ENCODE data around the gene CD4.

GRCh38 chr12:6778217-6778573 lies 11.1 kb upstream of the CD4 start:
- TF ChIP-seq, protein P1, sequence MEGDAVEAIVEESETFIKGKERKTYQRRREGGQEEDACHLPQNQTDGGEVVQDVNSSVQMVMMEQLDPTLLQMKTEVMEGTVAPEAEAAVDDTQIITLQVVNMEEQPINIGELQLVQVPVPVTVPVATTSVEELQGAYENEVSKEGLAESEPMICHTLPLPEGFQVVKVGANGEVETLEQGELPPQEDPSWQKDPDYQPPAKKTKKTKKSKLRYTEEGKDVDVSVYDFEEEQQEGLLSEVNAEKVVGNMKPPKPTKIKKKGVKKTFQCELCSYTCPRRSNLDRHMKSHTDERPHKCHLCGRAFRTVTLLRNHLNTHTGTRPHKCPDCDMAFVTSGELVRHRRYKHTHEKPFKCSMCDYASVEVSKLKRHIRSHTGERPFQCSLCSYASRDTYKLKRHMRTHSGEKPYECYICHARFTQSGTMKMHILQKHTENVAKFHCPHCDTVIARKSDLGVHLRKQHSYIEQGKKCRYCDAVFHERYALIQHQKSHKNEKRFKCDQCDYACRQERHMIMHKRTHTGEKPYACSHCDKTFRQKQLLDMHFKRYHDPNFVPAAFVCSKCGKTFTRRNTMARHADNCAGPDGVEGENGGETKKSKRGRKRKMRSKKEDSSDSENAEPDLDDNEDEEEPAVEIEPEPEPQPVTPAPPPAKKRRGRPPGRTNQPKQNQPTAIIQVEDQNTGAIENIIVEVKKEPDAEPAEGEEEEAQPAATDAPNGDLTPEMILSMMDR (IDR thresholded peaks at IDR 0.05; ENCODE audit: extremely low read depth in 1 of 2, insufficient read depth in 1 of 2, low read depth in 1 of 2, low read length in 2 of 2): no peak
- no peak for TF ChIP-seq POLR2A (IDR thresholded peaks at IDR 0.05; ENCODE audit: low read depth, low read length)
- TF ChIP-seq POLR2AphosphoS5 (IDR thresholded peaks at IDR 0.05; ENCODE audit: insufficient read depth, low read depth, low read length): no peak
- no peak for TF ChIP-seq EZH2 (IDR thresholded peaks at IDR 0.05; ENCODE audit: borderline replicate concordance, low read depth, low read length, severe bottlenecking)
